ENCODE measurements around the gene SPATA17. TPM values are rescaled to one million over a fixed set of nuclear protein-coding genes. Genes with fewer than 3 reads are reported as not detected.

SPATA17 gene
- total RNA-seq, 4 donors from 2014 or later: 0.42 to 0.69 (median 0.48) TPM

- H3K36me3 ChIP-seq: no peaks in the 10 kb centered on the region
- no peak overlapping the region for H3K4me3 ChIP-seq
- WGBS: 54% methylated on average over 3 of the region's 3 CpGs
- H3K27ac ChIP-seq (replicated peaks in 1 of 4): no peak overlapping the region
- no peaks in the 10 kb centered on the region for H3K4me1 ChIP-seq
- no peak for DNase-seq (ENCODE audit: extremely low spot score)
- intact Hi-C loops (cut with DNase I): no loop called here
- TF ChIP-seq EP300 (IDR thresholded peaks at IDR 0.05) (no peak), POLR2A (IDR thresholded peaks at IDR 0.05; ENCODE audit: low read depth) (no peak), POLR2AphosphoS5 (IDR thresholded peaks at IDR 0.05) (no peak)
- TF ChIP-seq, protein P1, sequence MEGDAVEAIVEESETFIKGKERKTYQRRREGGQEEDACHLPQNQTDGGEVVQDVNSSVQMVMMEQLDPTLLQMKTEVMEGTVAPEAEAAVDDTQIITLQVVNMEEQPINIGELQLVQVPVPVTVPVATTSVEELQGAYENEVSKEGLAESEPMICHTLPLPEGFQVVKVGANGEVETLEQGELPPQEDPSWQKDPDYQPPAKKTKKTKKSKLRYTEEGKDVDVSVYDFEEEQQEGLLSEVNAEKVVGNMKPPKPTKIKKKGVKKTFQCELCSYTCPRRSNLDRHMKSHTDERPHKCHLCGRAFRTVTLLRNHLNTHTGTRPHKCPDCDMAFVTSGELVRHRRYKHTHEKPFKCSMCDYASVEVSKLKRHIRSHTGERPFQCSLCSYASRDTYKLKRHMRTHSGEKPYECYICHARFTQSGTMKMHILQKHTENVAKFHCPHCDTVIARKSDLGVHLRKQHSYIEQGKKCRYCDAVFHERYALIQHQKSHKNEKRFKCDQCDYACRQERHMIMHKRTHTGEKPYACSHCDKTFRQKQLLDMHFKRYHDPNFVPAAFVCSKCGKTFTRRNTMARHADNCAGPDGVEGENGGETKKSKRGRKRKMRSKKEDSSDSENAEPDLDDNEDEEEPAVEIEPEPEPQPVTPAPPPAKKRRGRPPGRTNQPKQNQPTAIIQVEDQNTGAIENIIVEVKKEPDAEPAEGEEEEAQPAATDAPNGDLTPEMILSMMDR (IDR thresholded peaks at IDR 0.05): no peak
- no peaks in the 10 kb centered on the region for H3K27me3 ChIP-seq
- no peaks in the 10 kb centered on the region for H3K9me3 ChIP-seq
Observed at GRCh38 chr1:217770918-217771317, 139.8 kb downstream of the SPATA17 start.

GRCh38 chr1:217776693-217777092 is 145.5 kb downstream of the SPATA17 start:
- 96% methylated on average over 5 of the region's 5 CpGs for WGBS
- TF ChIP-seq POLR2A (IDR thresholded peaks at IDR 0.05; ENCODE audit: low read depth): no peak

GRCh38 chr1:217781056-217781455 is 149.9 kb downstream of the SPATA17 start:
- no peaks in the 10 kb centered on the region for H3K4me1 ChIP-seq
- no peaks in the 10 kb centered on the region for H3K36me3 ChIP-seq
- H3K4me3 ChIP-seq: no peak overlapping the region
- intact Hi-C loops (cut with DNase I): no loop called here
- TF ChIP-seq, protein P1 (IDR thresholded peaks at IDR 0.05): no peak
- no peak for TF ChIP-seq EP300 (IDR thresholded peaks at IDR 0.05)
- TF ChIP-seq POLR2AphosphoS5 (IDR thresholded peaks at IDR 0.05): no peak
- no peak overlapping the region for H3K27ac ChIP-seq (replicated peaks in 1 of 4)
- 78% methylated on average over 4 of the region's 4 CpGs for WGBS
- H3K9me3 ChIP-seq: no peaks in the 10 kb centered on the region
- no peaks in the 10 kb centered on the region for H3K27me3 ChIP-seq
- no peak for DNase-seq (ENCODE audit: extremely low spot score)

More at GRCh38 chr1:217776693-217777092, 145.5 kb downstream of the SPATA17 start:
- Histone ChIP-seq H3K36me3 (no peaks in the 10 kb centered on the region), H3K27me3 (no peaks in the 10 kb centered on the region), H3K4me3 (no peak overlapping the region), H3K27ac (replicated peaks in 1 of 4) (no peak overlapping the region), H3K4me1 (no peaks in the 10 kb centered on the region), H3K9me3 (no peaks in the 10 kb centered on the region)
- no peak for DNase-seq (ENCODE audit: extremely low spot score)
- intact Hi-C loops (cut with DNase I): no loop called here

DNA sequence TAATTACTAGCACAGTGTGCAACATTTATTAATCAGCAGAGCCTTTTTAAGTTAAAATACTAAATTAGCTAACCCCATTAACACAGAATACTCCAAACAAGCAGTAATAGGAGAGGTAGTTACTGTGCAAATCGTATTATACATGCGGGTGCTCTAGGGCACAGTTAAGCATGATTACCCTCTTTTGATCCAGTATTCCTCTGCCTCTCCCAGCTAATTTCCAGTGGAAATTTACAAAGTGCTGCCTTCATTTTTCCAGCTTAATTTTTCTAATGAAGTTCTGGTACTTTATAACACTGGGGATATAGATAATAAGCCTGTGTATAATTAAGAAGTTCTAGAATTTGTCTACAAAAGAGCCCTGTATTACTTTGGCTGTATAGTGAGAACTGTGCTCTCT is 159.9 kb downstream of the SPATA17 start:
- intact Hi-C loops (cut with DNase I): no loop called here

DNA sequence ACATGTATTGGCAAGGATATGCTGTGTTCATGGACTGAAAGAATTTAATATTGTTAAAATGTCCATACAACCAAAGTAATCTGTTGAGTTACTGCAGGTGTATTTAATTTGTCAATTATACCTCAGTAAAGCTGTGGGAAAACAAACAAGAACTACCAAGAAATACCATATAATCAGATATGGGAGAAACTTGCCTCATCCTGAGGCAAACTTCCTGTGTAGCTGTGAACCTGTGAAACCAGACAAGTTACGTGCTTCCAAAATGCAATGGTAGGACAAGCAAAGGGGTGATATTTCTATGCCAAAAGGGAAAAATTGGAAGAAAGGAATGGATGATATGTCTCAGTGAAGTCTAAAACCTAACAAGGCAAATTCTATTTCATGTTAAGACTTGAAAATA is 174.6 kb downstream of the SPATA17 start:
- no peaks in the 10 kb centered on the region for H3K36me3 ChIP-seq
- intact Hi-C loops (cut with DNase I): no loop called here
- peaks cover 0 to 4% (median 0%) of the 10 kb centered on the region in 4 donors for H3K4me1 ChIP-seq
- WGBS: 94% methylated on average over 1 of the region's 1 CpG
- H3K27me3 ChIP-seq: no peaks in the 10 kb centered on the region
- TF ChIP-seq, protein P1 (IDR thresholded peaks at IDR 0.05): no peak
- TF ChIP-seq EP300 (IDR thresholded peaks at IDR 0.05): no peak
- no peak for TF ChIP-seq POLR2AphosphoS5 (IDR thresholded peaks at IDR 0.05)
- TF ChIP-seq POLR2A (IDR thresholded peaks at IDR 0.05; ENCODE audit: low read depth): no peak
- H3K27ac ChIP-seq (replicated peaks in 1 of 4): no peak overlapping the region
- DNase-seq (ENCODE audit: extremely low spot score): no peak
- no peak overlapping the region for H3K4me3 ChIP-seq
- H3K9me3 ChIP-seq: no peaks in the 10 kb centered on the region

More for the DNA sequence above, 159.9 kb downstream of the SPATA17 start:
- Histone ChIP-seq H3K36me3 (no peaks in the 10 kb centered on the region), H3K27me3 (no peaks in the 10 kb centered on the region), H3K9me3 (no peaks in the 10 kb centered on the region), H3K27ac (replicated peaks in 1 of 4) (no peak overlapping the region), H3K4me1 (no peaks in the 10 kb centered on the region), H3K4me3 (no peak overlapping the region)
- whole genome bisulfite sequencing: 95% methylated on average over 2 of the region's 2 CpGs
- no peak for TF ChIP-seq POLR2A (IDR thresholded peaks at IDR 0.05; ENCODE audit: low read depth)
- TF ChIP-seq EP300 (IDR thresholded peaks at IDR 0.05): no peak
- TF ChIP-seq, protein P1 (IDR thresholded peaks at IDR 0.05): no peak
- no peak for TF ChIP-seq POLR2AphosphoS5 (IDR thresholded peaks at IDR 0.05)
- no peak for DNase-seq (ENCODE audit: extremely low spot score)
